Stomach (tissue), 9 donors: ENCODE data around the gene EID2. TPM values are rescaled to one million over a fixed set of nuclear protein-coding genes. Genes with fewer than 3 reads are reported as not detected.

ENCODE experiments used
- DNase-seq, 2 donors: peaks; one replicate each; pipeline versions ENCODE4 v3.0.0 to v3.0.0-alpha.2; 2013 to 2019
- H3K27ac ChIP-seq, 5 donors: fragments of 200-600 bp in 4 of 5; sonication (generic) in 4 of 5; one replicate each; pipeline ENCODE4 v1.5.1; 2013 to 2019; ENCODE audit warnings: mild to moderate bottlenecking in 1 of 5, moderate library complexity in 1 of 5
- H3K27me3 ChIP-seq, 3 donors: fragments of 200-600 bp; sonication (generic); one replicate each; pipeline ENCODE4 v1.5.1; 2017 to 2019; ENCODE audit warnings: mixed run types in 1 of 3
- H3K36me3 ChIP-seq, 4 donors: fragments of 200-600 bp; sonication (generic); 1 replicate in 3 of 4; 2 replicates in 1 of 4; pipeline ENCODE4 v1.5.1; 2016 to 2019
- H3K4me1 ChIP-seq, 4 donors: fragments of 200-600 bp; sonication (generic); one replicate each; pipeline ENCODE4 v1.5.1; 2016 to 2019
- H3K4me3 ChIP-seq, 4 donors: fragments of 200-600 bp; sonication (generic) in 3 of 4; one replicate each; pipeline ENCODE4 v1.5.1; 2016 to 2019; ENCODE audit warnings: mild to moderate bottlenecking in 1 of 4
- H3K9me3 ChIP-seq, 4 donors: fragments of 200-600 bp; sonication (generic); one replicate each; pipeline ENCODE4 v1.5.1; 2016 to 2019
- EP300 ChIP-seq: sonication (generic); formaldehyde crosslinking; IDR thresholded peaks from one replicate; pipeline ENCODE4 v1.6.1; 2017; ENCODE audit warnings: antibody characterized with exemption
- POLR2A ChIP-seq, 4 donors: fragments of 450-650 bp; IDR thresholded peaks; one replicate each; pipeline ENCODE4 v1.6.1; 2016; ENCODE audit warnings: antibody characterized with exemption in 4 of 4, control low read depth in 2 of 4, mild to moderate bottlenecking in 1 of 4, moderate library complexity in 1 of 4
- POLR2AphosphoS5 ChIP-seq, 3 donors: sonication (generic); formaldehyde crosslinking; IDR thresholded peaks; one replicate each; pipeline ENCODE4 v1.6.1; 2016; ENCODE audit warnings: antibody characterized with exemption in 3 of 3
- WGBS, 5 donors: extraction: QIAGEN DNeasy Blood & Tissue Kit in 3 of 5; methylation state at CpG; one replicate each; pipeline versions ENCODE4 v1.1.5 to v1.1.7; 2013 to 2018; 5-methylcytosine and 5-hydroxymethylcytosine counted together
- intact Hi-C: fragments of 100-400 bp; cut with DNase I; formaldehyde crosslinking; loops from one replicate; pipeline ENCODE4 v1.15.1; 2023; ENCODE audit warnings: low total_unique reads
- polyA plus RNA-seq, 3 donors: library from polyadenylated mRNA; stranded (reverse); fragments of 200-250 nt; gene quantifications; one replicate each; pipeline ENCODE4 v1.2.3, GENCODE V29; 2013
- total RNA-seq, 5 donors: library from RNA; depleted of rRNA; stranded (reverse); fragments of >200 nt; gene quantifications; one replicate each; pipeline versions ENCODE4 v1.1.0 to v1.2.3, GENCODE V29; 2014 to 2016
- TF ChIP-seq, protein P1 (sequence below), 7 experiments: fragments of 450-650 bp in 4 of 7; fragments of 200-600 bp in 3 of 7; sonication (generic) in 3 of 7; IDR thresholded peaks; one replicate each; pipeline ENCODE4 v1.5.1; 2016 to 2019; ENCODE audit warnings: antibody characterized with exemption in 7 of 7, control low read depth in 2 of 7, mild to moderate bottlenecking in 1 of 7
- donor health status: healthy with polysubstance abuse.
- donor health status: Bipolar disorder and iron deficiency.
- donor health status: healthy.

The EID2 gene
- total and polyA plus RNA-seq, 8 donors, result 4.3 to 56.5 (median 8.7) TPM; not detected in 1

DNA sequence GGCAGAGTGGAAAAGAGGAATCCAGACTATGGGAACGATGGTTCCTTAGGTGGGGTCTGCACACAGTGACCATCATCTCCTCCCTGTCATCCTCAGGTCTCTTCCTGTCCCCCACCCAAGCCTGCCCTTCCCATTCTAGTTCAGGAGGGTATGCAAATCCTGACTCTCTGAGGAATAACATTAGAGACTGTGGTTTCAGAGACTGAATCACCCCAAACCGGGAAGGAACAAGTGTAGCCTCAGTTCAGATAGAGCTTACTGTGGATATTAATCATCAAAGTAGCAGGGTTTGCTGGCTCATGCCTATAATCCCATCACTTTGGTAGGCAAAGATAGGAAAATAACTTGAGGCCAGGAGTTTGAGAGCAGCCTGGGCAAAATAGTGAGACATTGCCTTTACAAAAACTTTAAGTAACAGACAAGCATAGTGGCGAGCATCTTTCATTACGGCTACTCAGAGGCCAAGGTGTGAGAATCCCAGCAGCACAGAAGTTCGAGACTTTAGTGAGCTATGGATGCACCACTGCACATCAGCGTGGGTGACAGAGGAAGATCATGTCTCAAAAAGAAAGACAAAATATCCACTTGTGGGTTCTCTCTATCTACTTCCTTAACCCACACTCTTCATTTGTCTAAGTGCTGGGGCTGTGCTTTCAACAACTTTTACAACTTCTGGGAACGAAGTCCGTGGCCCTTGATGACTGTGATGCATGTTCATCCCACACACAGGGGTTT is 43.1 kb upstream of the EID2 start:
- H3K4me3 ChIP-seq, result no peak overlapping the region
- peaks cover 0 to 20% (median 0%) of the 10 kb centered on the region in 3 donors for H3K27me3 ChIP-seq
- peaks cover 0 to 9% (median 3%) of the 10 kb centered on the region in 4 donors for H3K9me3 ChIP-seq
- no peak overlapping the region for H3K27ac ChIP-seq
- DNase-seq, result no peak
- TF ChIP-seq POLR2AphosphoS5 (IDR thresholded peaks at IDR 0.05) (no peak), EP300 (no peak), POLR2A (IDR thresholded peaks at IDR 0.05) (no peak)
- TF ChIP-seq, protein P1, sequence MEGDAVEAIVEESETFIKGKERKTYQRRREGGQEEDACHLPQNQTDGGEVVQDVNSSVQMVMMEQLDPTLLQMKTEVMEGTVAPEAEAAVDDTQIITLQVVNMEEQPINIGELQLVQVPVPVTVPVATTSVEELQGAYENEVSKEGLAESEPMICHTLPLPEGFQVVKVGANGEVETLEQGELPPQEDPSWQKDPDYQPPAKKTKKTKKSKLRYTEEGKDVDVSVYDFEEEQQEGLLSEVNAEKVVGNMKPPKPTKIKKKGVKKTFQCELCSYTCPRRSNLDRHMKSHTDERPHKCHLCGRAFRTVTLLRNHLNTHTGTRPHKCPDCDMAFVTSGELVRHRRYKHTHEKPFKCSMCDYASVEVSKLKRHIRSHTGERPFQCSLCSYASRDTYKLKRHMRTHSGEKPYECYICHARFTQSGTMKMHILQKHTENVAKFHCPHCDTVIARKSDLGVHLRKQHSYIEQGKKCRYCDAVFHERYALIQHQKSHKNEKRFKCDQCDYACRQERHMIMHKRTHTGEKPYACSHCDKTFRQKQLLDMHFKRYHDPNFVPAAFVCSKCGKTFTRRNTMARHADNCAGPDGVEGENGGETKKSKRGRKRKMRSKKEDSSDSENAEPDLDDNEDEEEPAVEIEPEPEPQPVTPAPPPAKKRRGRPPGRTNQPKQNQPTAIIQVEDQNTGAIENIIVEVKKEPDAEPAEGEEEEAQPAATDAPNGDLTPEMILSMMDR (IDR thresholded peaks at IDR 0.05), result no peak
- 54 to 65% (median 64%) methylated on average over 8 of the region's 8 CpGs for WGBS, 5 donors
- intact Hi-C loops, result no loop called here
- H3K36me3 ChIP-seq, result no peaks in the 10 kb centered on the region
- no peaks in the 10 kb centered on the region for H3K4me1 ChIP-seq

DNA sequence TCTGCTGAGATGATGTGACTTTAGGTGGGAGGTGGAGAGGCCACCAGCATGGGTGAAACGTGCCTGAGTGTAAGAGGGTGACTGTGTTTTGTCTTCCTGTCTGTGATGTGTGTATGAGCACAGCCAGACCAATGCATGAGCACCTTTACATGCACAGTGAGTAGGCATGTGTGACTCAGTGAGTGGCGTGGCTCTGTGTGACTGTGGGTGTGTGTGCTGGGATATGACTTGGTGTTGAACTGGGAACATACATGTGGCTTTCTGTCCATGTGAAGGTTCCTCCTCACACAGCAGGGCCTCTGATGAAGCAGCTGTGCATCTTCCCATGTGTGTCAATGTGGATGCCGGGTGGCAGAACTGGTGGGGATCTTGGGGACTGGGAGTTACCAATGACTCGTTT is 42.5 kb upstream of the EID2 start:
- H3K27ac ChIP-seq, result no peak overlapping the region
- TF ChIP-seq, protein P1 (IDR thresholded peaks at IDR 0.05), result no peak
- no peak for TF ChIP-seq POLR2AphosphoS5 (IDR thresholded peaks at IDR 0.05)
- TF ChIP-seq POLR2A (IDR thresholded peaks at IDR 0.05), result no peak
- no peak for TF ChIP-seq EP300
- H3K9me3 ChIP-seq, result peaks cover 0 to 9% (median 3%) of the 10 kb centered on the region in 4 donors
- no peak for DNase-seq
- intact Hi-C loops, result no loop called here
- no peaks in the 10 kb centered on the region for H3K4me1 ChIP-seq
- no peaks in the 10 kb centered on the region for H3K36me3 ChIP-seq
- H3K4me3 ChIP-seq, result no peak overlapping the region
- peaks cover 0 to 13% (median 0%) of the 10 kb centered on the region in 3 donors for H3K27me3 ChIP-seq
- WGBS, 5 donors, result 40 to 55% (median 48%) methylated on average over 4 of the region's 4 CpGs

DNA sequence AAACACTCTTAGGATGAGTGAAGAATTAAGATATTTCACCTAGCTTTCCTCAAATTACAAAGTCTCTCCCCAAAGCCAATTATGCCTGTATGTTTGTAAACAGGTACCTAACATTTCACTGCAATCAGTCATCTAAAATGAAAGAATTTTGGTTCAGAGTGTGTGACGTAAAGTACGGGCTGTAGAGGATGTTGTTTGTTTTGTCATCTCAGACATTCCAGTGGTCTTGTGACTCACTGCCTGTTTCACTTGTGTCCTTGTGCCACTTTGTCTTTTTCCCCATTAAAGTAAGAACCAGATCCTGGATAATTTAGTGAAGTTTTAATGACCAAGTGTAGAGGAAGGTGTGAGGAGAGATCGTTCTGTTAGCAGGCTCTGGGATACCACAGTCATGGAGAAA is 28.6 kb upstream of the EID2 start:
- intact Hi-C loops, result no loop called here
- 35 to 50% (median 46%) methylated on average over 3 of the region's 3 CpGs for WGBS, 5 donors
- peaks cover 0 to 18% (median 0%) of the 10 kb centered on the region in 3 donors for H3K27me3 ChIP-seq

DNA sequence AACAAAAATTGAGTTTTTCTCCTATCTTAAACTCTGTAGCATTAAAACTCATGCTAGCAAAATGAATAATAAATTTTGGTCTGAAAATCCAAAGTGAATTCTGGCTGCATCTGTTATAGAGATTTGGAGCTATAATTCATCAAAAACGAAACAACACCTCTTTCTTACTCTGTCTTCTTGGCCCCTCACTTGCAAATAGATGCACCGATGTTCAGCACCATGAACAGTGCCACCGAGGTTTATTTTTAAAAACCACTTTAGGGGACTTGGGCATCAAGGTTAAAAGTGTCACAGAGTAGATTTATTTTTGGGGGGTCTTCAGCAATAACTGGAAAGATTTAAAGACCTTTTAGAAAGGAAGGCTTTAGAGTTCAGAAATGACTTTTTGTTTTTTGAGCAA is 26.1 kb upstream of the EID2 start:
- DNase-seq, result no peak
- Histone ChIP-seq H3K36me3 (no peaks in the 10 kb centered on the region), H3K4me1 (no peaks in the 10 kb centered on the region), H3K27me3 (peaks cover 0 to 18% (median 0%) of the 10 kb centered on the region in 3 donors), H3K27ac (no peak overlapping the region), H3K9me3 (no peaks in the 10 kb centered on the region), H3K4me3 (no peak overlapping the region)
- intact Hi-C loops, result no loop called here
- 41 to 50% (median 46%) methylated on average over 3 of the region's 3 CpGs for WGBS, 5 donors
- TF ChIP-seq POLR2AphosphoS5 (IDR thresholded peaks at IDR 0.05), result no peak
- no peak for TF ChIP-seq POLR2A (IDR thresholded peaks at IDR 0.05)
- TF ChIP-seq, protein P1 (IDR thresholded peaks at IDR 0.05), result no peak
- TF ChIP-seq EP300, result no peak

More for the DNA sequence above, 28.6 kb upstream of the EID2 start:
- H3K4me3 ChIP-seq, result no peak overlapping the region
- no peaks in the 10 kb centered on the region for H3K4me1 ChIP-seq
- no peak for DNase-seq
- TF ChIP-seq POLR2A (IDR thresholded peaks at IDR 0.05) (no peak), EP300 (no peak), POLR2AphosphoS5 (IDR thresholded peaks at IDR 0.05) (no peak)
- TF ChIP-seq, protein P1 (IDR thresholded peaks at IDR 0.05), result no peak
- H3K36me3 ChIP-seq, result no peaks in the 10 kb centered on the region
- peaks cover 0 to 16% (median 10%) of the 10 kb centered on the region in 4 donors for H3K9me3 ChIP-seq
- H3K27ac ChIP-seq, result no peak overlapping the region
